Right kidney (tissue), 9 donors: ENCODE data around the gene PRKACA.
A peak's percentile ranks its signal among the peaks of the same experiment; 100 is the strongest.

Experiments
- DNase-seq: peaks from one replicate; pipeline ENCODE4 v3.0.0-alpha.2; 2016
- long read RNA-seq, 8 donors: transcript quantifications; one replicate each; lab custom pipeline, GENCODE V29; 2026

The PRKACA gene
- long read RNA-seq, donor 1, transcript PRKACA-201 (10 exons, 2,677 nt) = major isoform, 19 of 21 reads
- long read RNA-seq, donor 1, partial matches to known transcripts = 0 of 21 reads
- long read RNA-seq, donor 1, other reads (novel, unspliced or antisense) = 0 of 21 reads
- long read RNA-seq, donor 2, transcript PRKACA-201 (10 exons, 2,677 nt) = major isoform, 17 of 17 reads
- long read RNA-seq, donor 2, partial matches to known transcripts = 0 of 17 reads
- long read RNA-seq, donor 2, other reads (novel, unspliced or antisense) = 0 of 17 reads
- long read RNA-seq, donor 3, transcript PRKACA-201 (10 exons, 2,677 nt) = major isoform, 18 of 19 reads
- long read RNA-seq, donor 3, partial matches to known transcripts = 0 of 19 reads
- long read RNA-seq, donor 3, other reads (novel, unspliced or antisense) = 0 of 19 reads
- long read RNA-seq, donor 4, transcript PRKACA-201 (10 exons, 2,677 nt) = major isoform, 14 of 46 reads
- long read RNA-seq, donor 4, partial matches to known transcripts = 29 of 46 reads
- long read RNA-seq, donor 4, other reads (novel, unspliced or antisense) = 0 of 46 reads
- long read RNA-seq, donor 5, transcript PRKACA-201 (10 exons, 2,677 nt) = major isoform, 18 of 38 reads
- long read RNA-seq, donor 5, partial matches to known transcripts = 19 of 38 reads
- long read RNA-seq, donor 5, other reads (novel, unspliced or antisense) = 0 of 38 reads
- long read RNA-seq, donor 6, transcript PRKACA-201 (10 exons, 2,677 nt) = major isoform, 17 of 18 reads
- long read RNA-seq, donor 6, partial matches to known transcripts = 0 of 18 reads
- long read RNA-seq, donor 6, other reads (novel, unspliced or antisense) = 0 of 18 reads
- long read RNA-seq, donor 7 = 0 reads
- long read RNA-seq, donor 8, transcript PRKACA-201 (10 exons, 2,677 nt) = major isoform, 20 of 21 reads
- long read RNA-seq, donor 8, partial matches to known transcripts = 0 of 21 reads
- long read RNA-seq, donor 8, other reads (novel, unspliced or antisense) = 0 of 21 reads

DNA sequence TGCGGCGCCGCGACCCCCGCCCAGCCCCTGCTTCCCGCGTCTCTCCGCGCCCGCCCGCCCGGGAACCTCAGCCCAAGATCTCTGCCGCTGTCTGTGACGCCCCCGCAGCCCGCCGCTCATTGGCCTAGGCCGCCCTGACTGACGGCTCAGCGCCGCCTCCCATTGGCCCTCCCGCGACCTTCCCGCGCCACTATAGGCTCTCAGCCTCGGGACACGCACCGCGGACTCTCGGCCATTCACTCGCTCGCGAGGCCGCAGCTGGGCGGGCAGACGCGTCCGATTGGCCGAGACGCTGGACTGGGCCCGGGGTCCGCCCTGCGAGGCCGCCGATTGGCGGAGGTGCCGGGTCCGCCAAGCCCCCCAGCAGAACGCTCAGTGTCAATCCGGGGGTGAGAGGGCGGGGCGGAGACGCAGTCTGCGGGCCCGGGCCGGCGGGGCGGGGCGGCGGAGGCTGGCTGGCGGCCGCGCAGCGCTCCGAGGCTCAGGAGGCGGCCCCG is at the start of gene PRKACA:
PRKACA (minus strand) TSS at position 95 of the 497 bp plus-strand sequence. CDS start 215 bp downstream, outside the sequence.
- DNase-seq = peak; percentile 81

DNA sequence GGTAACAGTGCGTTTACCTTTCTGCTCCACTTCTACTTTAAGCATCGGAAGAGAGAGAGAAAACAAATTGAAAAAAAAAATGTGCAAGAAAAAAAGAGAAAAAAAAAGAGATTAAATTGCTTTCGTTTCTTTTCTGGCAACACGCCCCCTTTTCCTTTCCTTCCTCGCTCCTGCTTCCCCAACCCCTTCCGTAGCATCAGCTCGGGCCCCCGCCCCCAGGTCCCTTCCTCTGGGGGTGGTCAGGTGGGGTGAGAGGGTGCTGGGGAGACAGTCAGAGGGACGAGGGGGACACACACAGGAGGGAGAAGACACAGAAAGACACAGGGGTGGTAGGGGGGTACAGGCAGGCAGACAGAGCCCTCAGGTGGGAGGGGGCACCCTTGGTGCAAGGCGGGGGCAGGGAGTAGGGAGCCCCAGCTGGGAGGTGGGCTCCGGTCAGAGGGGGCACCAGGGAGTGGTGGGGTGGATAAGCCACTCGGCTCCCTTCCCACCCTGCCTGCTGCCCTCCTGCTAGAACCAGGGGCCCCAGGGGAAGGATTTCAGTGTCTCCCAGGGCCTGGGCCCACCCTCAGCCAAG is 49.5 kb upstream of the PRKACA start:
- no peak for DNase-seq

DNA sequence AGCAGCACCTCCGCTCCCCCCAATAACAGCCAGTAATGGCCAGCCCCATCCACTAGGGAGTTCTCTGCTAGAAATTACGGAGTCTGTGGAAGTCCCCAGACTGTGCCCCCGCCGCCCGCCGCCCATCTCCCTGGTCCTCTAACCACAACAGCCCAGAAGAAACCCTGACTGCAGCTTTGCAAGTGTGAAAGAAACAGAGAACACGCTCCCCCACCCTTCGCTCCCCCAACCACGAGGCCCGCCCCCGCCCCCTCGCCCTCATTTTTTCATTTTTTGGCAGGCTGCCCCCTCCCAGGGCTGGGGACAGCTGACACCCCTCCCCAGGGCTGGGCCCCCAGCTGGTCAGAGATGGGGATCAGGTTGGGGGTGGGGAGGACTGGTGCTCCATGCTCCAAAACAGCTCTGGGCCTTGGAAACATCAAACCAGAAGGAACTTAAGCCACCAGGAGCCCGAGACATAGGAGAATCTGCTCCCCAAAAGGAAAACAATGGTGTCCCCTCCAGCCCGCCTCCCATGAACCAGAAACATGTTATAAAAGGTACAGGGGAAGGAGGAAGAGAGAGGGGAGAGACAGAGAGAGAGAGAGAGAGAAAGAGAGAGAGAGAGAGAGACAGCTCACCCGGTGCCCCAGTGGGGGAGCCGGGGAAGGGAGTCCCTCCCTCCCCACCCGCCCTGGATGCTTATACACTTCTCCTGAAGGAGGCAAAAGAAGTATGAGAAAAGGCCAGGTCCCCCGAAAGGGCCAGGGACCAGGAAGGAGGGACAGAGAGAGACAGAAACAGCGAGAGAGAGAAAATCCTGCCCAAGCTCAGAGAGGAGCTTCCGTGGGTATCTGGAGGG is 48.6 kb upstream of the PRKACA start:
- no peak for DNase-seq

DNA sequence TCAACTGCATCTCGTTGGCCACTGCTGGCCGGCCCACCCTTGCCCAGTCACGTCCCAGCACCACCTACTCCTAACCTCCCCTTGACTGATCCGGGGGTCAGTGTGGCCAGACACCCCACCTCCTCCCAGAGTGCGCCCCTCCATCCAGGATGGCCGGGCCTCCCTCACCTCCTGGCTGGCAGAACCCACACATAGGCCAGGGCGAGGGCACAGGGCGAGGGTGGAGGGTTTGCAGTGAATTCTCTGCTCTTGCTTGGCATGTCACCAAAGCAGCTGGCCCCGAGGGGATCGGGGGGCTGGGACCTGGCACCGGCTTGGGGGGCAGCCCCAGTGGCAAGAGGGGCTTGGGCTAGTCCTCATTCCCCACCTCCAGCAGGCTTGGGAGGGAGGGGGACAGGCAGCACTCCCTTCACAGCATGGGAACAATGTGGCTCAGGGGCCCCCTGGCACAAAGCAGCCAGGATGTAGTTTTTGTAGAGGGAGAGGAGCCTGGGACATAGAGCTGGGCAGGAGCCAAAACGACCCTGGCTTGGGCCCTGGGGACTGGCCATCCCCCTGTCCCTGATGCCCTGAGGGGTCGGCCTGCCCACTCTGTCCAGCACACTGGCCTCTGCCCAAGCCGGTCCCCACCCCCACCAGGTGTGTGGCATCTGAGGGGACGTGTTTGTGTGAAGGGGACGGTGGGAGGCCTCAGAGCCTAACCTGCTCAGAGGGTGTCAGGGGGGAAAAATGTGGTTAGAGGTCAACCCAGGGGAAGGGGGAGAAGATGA is 47.3 kb upstream of the PRKACA start:
- DNase-seq = no peak

DNA sequence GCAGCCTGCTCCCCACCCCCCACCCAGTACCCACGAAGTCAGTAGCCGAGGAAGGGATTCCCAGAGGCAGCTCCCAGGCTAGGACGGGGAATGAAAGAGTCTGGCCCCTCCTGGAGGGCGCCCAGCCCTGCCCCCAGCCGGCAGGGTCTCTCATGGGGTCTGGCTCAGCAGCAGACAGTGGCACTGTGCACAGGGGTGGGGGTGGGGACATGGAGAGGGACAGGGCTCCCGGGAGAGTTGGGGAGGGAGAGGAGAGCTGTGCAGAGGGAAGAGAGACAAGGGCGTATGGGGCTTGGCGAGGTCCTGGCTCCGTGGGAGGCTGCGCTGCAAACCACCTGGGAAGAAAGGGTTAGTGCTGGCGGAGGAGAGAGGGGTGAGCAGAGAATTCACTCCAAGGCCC is 46.5 kb upstream of the PRKACA start:
- no peak for DNase-seq

DNA sequence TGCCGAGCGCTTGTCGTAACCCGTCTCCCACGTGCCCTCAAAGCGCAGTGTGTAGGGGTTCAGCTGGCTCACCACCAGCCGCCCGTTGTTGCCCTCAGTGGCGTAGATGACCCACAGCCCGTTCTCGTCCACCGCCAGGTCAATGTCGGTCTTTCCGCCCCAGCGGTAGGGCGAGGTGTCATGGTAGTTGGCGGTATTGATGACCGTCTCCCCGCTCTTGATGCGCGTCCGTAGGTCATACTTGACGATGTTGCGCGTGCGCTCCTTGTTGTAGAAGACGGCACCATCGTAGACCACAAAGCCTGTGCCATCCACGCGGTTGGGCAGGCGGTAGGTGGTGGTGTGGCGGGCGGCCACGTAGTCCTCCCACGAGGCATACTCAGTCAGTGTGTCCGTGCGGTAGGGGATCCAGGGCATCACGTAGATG is 45.3 kb upstream of the PRKACA start:
- DNase-seq = no peak

DNA sequence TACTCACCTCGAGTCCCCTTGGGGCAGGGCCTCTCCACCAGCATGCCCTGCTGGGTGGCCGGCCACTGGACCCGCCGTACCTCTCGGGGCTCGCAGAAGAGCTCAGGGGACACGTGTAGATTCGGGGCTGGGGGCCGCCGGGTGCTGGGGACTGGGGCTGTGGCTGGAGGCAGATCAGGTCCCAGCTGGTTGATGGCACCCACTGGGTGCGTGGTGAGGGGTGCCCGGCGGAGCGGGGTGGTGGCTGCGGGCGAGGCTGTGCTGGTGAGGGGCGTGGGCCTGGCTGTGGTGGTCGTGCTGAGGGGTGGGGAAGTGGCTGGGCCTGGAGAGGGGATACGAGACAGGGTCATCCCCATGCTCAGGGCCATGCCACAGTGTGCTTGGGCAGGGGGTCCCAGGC is 43.7 kb upstream of the PRKACA start:
- no peak for DNase-seq

DNA sequence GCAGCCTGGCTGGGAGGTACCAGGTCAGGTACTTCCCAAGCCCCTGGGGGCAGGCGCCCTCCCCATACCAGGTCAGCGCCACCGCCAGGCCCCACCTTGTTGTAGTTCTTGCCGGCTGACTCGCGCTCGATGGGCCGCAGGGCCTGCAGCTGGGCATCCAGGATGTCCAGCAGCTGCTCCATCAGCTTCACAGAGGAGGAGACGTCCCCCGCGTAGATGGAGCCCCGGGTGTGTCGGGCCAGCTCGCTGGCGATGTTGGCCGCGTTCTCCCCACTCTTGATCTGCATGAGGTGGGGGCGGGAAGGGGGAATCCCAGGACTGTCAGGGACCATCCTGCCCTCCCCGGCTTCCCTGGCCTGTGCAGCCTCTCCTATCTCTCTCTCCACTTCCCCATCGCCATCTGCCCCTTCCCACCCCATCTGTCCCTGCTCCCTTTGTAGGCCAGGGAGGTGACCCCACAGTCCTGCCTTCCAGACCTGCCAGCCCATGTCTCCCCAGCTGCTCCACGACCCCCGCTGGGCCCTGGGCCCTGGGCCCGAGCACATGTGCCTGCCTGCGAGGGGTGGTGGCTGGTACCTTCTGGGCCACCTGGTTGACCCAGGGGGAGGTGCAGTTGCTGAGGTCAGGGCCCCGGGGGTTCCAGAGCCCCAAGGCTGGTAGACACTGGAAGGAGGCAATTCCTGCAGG is 42.6 kb upstream of the PRKACA start:
- no peak for DNase-seq

DNA sequence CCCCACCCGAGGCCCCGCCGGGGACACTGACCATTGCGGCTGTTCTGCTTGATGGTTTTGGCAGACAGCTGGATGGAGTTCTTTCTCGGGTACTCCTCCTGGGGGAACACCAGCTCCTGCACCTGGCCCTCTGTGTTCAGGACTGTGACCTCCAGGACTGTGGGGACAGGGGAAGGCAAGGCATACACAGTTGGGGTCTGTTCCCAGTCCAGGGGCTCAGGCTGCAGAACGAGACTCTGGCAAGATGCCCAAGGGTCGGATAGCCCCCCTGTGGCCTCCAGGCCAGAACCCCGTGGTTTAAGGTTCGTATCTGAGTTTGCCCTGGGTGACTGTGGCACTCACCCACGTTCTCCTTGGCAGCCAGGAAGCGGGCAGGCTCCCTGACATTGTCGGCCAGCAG is 41.5 kb upstream of the PRKACA start:
- no peak for DNase-seq

DNA sequence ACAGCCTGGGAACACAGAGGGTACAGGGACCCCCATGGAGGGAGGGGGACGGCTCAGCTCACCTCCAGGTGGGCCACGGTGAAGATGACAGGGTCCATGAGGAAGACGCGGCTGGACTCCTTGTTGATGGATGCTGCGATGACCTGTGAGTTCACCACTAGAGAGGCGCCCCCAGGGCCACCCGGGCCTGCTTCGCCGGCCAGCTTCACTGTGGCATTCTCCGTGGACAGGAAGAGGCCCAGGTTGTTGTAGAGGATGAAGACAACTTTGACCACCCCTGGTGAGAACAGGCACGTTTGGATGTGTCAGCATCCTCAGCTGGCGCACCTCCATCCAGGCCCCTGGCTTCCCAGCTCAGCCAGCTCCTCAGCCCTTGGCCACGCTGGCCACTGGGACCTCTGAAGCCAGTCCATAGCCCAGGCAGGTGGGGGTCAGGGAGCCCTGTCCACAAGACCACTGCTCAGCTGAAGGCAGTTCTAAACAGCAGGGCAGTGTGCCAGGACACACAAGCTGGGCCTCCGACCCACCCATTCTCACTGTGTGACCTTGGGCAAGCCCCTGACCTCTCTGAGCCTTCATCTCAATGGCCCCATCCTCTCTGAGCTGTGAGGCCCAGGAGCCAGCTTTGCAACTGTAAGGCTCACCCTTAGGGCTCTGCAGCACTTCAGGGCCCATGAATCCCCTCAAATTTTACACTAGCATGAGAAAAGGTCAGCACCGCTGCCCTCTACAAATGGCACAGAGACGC is 40.9 kb upstream of the PRKACA start:
- DNase-seq = no peak

DNA sequence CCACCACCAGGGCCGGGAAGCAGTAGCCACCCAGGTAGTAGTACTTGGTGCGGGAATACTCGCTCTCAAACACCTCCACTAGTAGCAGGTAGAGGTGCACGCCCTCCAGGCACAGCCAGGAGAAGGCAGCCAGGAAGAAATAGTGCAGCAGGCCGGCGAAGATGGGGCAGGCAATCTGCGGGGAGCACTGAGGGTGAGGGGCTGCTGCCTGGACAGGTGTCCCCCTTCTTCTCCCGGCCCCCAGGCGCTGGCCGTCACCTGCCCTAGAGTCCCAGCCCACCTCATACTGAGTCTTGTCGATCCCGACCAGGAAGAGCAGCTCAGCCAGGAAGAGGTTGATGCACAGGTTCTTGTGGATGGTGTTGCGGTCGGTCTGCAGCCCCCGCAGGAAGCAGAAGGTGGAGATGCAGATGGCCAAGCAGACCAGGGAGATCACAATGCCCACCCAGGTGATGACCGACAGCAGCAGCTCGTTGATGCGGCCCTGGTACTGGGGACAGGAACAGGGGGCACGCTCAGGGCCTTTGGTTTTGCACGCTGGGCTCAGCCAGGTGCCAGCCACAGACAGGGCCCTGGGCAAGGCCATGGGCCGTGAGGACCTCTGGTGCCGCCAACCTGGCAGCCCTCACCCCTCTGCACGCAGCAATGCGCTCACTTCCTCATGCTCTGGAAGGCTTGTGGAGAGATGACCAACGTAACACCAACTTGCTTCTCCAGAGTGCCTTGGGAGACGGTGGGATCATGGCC is 39.6 kb upstream of the PRKACA start:
- DNase-seq = no peak

DNA sequence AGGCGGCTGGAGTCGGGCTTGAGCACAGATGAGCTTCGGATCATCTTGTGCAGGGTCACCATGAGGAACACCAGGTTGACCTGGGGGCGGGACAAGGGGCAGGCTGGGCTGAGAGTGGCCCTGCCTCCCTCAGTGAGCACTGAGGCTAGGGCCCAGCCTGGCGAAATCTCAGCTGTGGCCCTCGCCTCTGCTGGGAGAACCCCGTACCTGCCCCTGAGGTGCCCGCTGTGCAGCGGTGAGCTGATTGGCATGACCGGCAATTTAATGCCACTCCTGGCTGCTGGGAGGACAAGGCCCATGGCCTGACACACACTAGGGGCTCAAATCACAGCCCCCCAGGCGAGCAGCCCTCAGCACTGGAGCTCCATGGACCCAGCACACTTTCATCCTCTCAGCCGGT is 38.6 kb upstream of the PRKACA start:
- DNase-seq = no peak

DNA sequence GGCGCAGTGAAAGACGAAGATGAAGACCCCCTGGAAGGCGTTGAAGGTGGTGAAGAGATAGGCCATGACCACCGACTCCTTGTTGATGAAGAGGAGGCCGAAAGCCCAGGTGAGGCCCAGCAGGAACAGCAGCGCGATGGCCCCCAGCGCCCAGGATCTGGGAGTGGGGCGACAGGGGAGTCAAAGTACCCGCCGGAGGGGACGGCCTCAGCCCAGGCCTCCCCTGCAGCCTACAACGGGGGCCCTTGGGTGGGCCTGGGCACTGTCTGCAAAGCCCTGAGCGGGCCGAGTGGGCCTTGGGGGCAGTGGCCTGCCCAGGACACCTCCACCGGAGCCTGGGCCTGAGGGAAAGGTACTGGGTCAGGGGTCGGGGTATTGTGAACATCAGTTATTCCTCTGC is 37.8 kb upstream of the PRKACA start:
- no peak for DNase-seq

DNA sequence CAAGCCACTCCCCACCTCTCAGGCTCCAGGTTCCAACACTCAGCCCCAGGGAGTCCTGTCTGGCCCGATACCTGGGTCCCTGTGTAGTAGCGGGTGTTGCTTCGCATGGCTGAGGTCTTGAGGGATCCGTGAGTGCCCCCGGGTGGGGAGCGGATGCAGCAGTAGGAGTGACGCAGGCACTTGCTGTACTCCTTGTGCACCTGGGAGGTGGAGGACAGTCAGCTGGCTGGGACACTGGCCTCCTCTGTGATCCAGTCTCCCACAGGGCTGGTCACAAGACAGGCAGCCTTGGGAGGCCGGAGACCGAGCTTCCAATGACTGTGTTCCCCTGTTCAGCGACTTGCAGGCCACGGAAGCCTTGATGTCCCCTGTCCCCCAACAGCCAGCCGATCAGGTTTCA is 35.2 kb upstream of the PRKACA start:
- no peak for DNase-seq

DNA sequence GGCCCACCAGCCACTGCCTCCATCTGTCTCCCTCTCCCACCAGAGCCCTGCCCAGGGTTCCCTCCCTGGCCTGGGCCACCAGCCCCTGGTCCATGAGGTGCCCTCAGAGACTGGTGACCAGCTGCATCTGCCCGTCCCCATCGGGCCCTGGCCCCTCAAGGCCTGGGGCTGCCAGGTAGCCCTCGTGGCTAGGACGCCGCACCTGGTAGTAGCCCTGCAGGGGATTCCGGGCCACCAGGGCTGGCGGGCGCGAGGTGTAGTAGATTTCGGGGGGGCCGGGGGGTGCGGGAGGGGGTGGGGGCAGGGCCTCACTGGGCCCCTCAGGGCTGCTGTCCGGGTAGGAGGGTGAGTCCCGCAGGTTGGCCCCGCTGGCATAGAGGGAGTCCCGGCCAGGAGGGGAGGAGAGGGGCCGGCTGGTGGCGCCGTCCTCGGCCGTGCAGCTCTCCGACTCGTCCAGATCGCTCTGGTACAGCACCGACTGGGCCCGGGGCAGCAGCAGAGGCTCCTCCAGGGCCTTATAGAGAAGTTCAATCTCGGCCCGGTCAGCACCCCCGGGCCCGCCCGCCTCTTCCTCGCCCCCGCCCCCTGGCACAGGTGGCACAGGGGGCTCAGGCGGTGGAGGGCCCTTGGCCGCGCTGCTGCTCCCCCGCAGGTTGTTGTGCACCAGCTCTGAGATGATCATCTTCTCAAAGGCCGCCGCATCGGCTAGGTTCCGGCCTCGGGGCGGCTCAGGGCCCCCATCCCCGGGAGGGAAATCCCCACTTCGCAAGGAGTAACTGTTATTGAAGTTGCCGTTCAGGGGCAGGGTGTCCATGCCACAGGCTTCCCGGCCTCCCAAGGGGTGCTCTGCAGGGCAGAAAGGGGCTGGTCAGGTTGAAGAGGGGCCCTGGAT is 33.5 kb upstream of the PRKACA start:
- no peak for DNase-seq

DNA sequence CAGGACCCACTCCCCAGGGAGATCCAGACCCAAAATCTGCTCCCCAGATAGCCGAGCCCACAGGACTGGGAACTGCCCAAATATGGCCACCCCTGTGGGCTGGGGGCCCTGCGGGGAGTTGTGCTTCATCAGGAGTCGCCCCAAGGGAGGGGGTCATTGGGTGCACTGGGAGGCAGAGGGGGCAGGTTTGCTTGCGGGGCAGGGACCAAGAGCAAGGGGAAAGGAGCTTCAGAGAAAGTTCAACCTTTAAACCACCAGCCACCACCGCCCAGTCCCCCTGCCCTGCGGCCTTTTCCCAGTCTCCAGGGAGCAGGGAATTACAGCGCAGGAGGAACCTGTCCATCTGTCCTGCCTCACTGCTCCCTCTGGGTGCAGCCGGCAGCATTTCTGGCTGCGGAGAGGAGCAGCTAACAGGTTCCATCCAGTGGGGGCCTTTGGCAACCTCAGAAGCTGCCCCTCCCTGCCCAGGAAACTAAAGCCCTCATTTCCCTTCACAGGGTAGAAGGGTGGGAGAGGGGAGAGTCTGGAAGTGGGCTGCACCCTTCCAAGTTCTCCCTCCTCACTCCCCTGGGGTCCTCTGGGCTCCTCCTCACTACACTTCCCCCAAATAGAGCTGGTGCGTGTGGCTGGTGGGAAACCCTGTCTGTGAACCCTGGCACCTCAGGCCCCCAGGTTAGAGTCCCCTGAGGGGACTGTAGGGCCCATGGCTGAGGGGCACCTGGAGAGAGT is 32.6 kb upstream of the PRKACA start:
- no peak for DNase-seq

DNA sequence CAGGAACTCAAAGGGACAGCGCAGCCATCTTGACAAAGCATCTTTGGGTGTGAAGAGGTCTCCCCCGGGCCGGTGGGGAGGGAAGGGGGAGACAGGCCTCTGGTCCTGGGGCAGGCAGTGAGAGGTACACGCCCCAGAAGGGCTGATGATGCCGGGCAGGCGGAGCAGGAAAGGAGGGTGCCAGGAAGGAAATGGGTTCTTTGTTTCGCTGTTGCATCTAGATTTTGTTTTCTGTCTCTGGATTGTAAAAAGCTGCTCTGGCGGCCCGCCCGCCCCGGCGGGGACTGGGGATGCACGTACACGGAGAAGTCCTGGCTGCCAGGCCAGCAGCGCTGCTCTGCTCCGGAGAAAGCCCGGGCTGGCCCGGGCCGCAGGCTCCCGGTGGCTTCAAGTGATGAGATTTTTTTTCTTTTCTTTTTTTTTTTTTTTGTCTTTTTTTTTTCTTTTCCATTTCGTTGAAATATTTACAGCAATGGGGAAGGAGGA is 32.0 kb upstream of the PRKACA start:
- no peak for DNase-seq
